Fibroblast of lung (primary cell): ENCODE measurements around the gene ZNF654. TPM values are rescaled to one million over a fixed set of nuclear protein-coding genes. Genes with fewer than 3 reads are reported as not detected.

Source experiments
- DNase-seq, 2 donors: peaks; one replicate each; pipeline versions ENCODE4 v3.0.0 to v3.0.0-alpha.2; 2010; ENCODE audit warnings: low read depth in 2 of 2
- H2AFZ ChIP-seq: 2 replicates; pipeline ENCODE4 v1.5.1; 2012; ENCODE audit warnings: low read length, control low read depth, inconsistent platforms
- H3K27ac ChIP-seq: 2 replicates; pipeline ENCODE4 v1.5.1; 2011; ENCODE audit warnings: low read length, control low read depth; ENCODE audit not compliant: insufficient read depth
- H3K27me3 ChIP-seq: 2 replicates; pipeline ENCODE4 v1.5.1; 2011; ENCODE audit warnings: mild to moderate bottlenecking, low read length; ENCODE audit not compliant: control insufficient read depth, insufficient read depth
- H3K36me3 ChIP-seq: 2 replicates; pipeline ENCODE4 v1.5.1; 2011; ENCODE audit warnings: low read length; ENCODE audit not compliant: control insufficient read depth, insufficient read depth
- H3K4me1 ChIP-seq: 2 replicates; pipeline ENCODE4 v1.5.1; 2011; ENCODE audit warnings: low read length; ENCODE audit not compliant: control insufficient read depth, insufficient read depth; ENCODE audit errors: extremely low read depth
- H3K4me2 ChIP-seq: 2 replicates; pipeline ENCODE4 v1.5.1; 2011; ENCODE audit warnings: low read length, control low read depth; ENCODE audit not compliant: insufficient read depth; ENCODE audit errors: extremely low read depth
- H3K4me3 ChIP-seq, 4 experiments: fragments of 200-600 bp in 1 of 4; sonication (generic) in 1 of 4; replicated peaks in 1 of 4; 2 replicates each; pipeline ENCODE4 v1.5.1; 2011 to 2016; ENCODE audit warnings: low read length in 4 of 4, low read depth in 3 of 4, mild to moderate bottlenecking in 3 of 4, control low read depth in 2 of 4, inconsistent platforms in 1 of 4, mixed read lengths in 1 of 4; ENCODE audit not compliant: insufficient read depth in 1 of 4; ENCODE audit errors: control extremely low read depth in 1 of 4
- H3K79me2 ChIP-seq: 2 replicates; pipeline ENCODE4 v1.5.1; 2012; ENCODE audit warnings: mild to moderate bottlenecking, low read length, inconsistent platforms; ENCODE audit not compliant: control insufficient read depth, insufficient read depth
- H3K9ac ChIP-seq: 2 replicates; pipeline ENCODE4 v1.5.1; 2011; ENCODE audit warnings: mild to moderate bottlenecking, low read length, control low read depth; ENCODE audit not compliant: insufficient read depth
- H3K9me3 ChIP-seq: 2 replicates; pipeline ENCODE4 v1.5.1; 2012; ENCODE audit warnings: low read depth, low read length; ENCODE audit not compliant: control insufficient read depth, insufficient read depth
- H4K20me1 ChIP-seq: 2 replicates; pipeline ENCODE4 v1.5.1; 2011; ENCODE audit warnings: low read length; ENCODE audit not compliant: control insufficient read depth, insufficient read depth; ENCODE audit errors: extremely low read depth
- CTCF ChIP-seq, 2 donors: IDR thresholded peaks in 1 of 2; conservative IDR thresholded peaks in 1 of 2; 1 replicate in 1 of 2; 2 replicates in 1 of 2; pipeline ENCODE4 v1.5.1; 2011 to 2012; ENCODE audit warnings: low read length in 2 of 2, control low read depth in 1 of 2, inconsistent platforms in 1 of 2, low read depth in 1 of 2, mild to moderate bottlenecking in 1 of 2
- EZH2 ChIP-seq: IDR thresholded peaks from 2 replicates; pipeline ENCODE4 v1.5.1; 2012; ENCODE audit warnings: low read length, control low read depth, mild to moderate bottlenecking; ENCODE audit errors: missing control alignments
- polyA plus RNA-seq, 2 donors: library from polyadenylated mRNA; depleted of rRNA in 1 of 2; stranded (reverse) in 1 of 2; unstranded in 1 of 2; fragments of >200 nt; gene quantifications; 2 replicates each; pipeline ENCODE4 v1.2.1, GENCODE V29; 2011 to 2012; ENCODE audit warnings: missing spikeins in 1 of 2
- total RNA-seq: library from RNA; depleted of rRNA; stranded (reverse); fragments of >200 nt; gene quantifications from 2 replicates; pipeline ENCODE4 v1.2.1, GENCODE V29; 2014

Gene ZNF654
- total and polyA plus RNA-seq, 2 donors (not counting 1 experiment from before 2014, with no cell fraction given) = 6.5 to 16.3 TPM

DNA sequence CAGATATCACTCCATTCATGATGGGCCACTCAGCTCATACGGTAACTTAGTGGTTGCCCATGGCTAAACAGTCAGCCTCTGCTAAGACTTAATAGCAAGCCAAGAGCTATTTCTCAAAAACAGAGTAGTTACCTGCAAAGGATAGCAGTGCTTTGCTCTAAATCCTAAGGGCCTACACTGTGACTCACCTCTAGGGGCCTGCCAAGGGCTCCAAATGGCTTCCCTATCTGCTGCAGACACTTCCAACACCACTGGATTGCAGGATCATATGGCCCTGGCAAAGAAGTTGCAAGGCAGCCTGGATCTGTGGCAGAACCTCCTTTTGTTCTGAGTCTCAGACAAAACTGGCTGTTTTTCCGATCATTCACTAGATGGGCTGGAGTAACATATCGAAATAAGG, 18.1 kb upstream of the ZNF654 start:
- Histone ChIP-seq H3K4me2 (no peak overlapping the region), H3K4me3 (no peak overlapping the region), H2AFZ (no peak overlapping the region), H3K9ac (no peak overlapping the region), H3K4me1 (no peaks in the 10 kb centered on the region), H3K36me3 (no peaks in the 10 kb centered on the region), H3K79me2 (no peaks in the 10 kb centered on the region), H3K9me3 (no peaks in the 10 kb centered on the region), H3K27me3 (no peaks in the 10 kb centered on the region), H3K27ac (no peak overlapping the region), H4K20me1 (no peaks in the 10 kb centered on the region)
- TF ChIP-seq EZH2 = no peak
- TF ChIP-seq CTCF (conservative IDR thresholded peaks at IDR 0.05 in 1 of 2, IDR thresholded peaks at IDR 0.05 in 1 of 2; ENCODE audit: low read depth in 1 of 2, low read length in 2 of 2) = no peak
- DNase-seq = no peak

DNA sequence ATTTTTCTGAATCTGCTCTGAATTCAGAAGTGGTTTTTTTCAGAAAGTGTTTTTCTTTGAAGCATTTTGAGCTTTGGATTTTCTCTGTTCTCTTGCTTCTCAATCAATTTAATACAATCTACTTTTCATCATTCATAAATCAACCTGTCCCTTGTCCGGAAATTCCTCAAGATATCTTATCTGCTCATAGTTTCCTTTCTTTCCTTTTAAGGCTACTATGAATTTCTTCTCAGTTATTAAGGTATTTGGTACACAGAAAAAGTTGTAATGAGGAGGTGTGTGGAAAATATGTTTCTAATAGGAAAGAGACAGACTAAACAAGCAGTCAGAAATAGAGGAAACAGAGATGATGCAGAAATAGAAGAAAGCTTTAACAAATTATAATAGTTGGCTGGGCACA, 14.6 kb upstream of the ZNF654 start:
- H3K9ac ChIP-seq = no peak overlapping the region
- no peaks in the 10 kb centered on the region for H3K4me1 ChIP-seq
- no peaks in the 10 kb centered on the region for H3K36me3 ChIP-seq
- H3K27me3 ChIP-seq = no peaks in the 10 kb centered on the region
- no peaks in the 10 kb centered on the region for H4K20me1 ChIP-seq
- no peak overlapping the region for H3K4me2 ChIP-seq
- no peak overlapping the region for H3K4me3 ChIP-seq
- no peak overlapping the region for H2AFZ ChIP-seq
- peak in 1 of 2 donors; percentile 34 for DNase-seq
- H3K27ac ChIP-seq = no peak overlapping the region
- no peaks in the 10 kb centered on the region for H3K79me2 ChIP-seq
- no peaks in the 10 kb centered on the region for H3K9me3 ChIP-seq
- TF ChIP-seq CTCF (conservative IDR thresholded peaks at IDR 0.05 in 1 of 2, IDR thresholded peaks at IDR 0.05 in 1 of 2; ENCODE audit: low read depth in 1 of 2, low read length in 2 of 2) (no peak), EZH2 (no peak)

DNA sequence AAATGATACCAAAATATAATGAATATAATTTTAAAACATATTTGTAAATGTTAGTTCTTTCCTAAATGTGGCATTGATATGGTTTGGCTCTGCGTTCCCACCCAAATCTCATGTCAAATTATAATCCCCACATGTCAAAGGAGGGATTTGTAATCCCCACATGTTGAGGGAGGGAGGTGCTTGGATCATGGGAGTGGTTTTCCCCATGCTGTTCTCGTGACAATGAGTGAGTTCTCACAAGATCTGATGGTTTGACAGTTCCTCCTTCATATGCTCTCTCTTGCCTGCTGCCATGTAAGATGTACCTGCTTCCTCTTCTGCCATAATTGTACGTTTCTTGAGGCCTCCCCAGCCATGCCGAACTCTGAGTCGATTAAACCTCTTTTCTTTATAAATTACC, 12.3 kb upstream of the ZNF654 start:
- H3K27me3 ChIP-seq = no peaks in the 10 kb centered on the region
- no peaks in the 10 kb centered on the region for H3K4me1 ChIP-seq
- no peaks in the 10 kb centered on the region for H3K36me3 ChIP-seq
- no peak overlapping the region for H3K4me2 ChIP-seq
- peak overlapping the region; percentile 80 for H2AFZ ChIP-seq
- H3K27ac ChIP-seq = no peak overlapping the region
- H3K4me3 ChIP-seq = no peak overlapping the region
- no peaks in the 10 kb centered on the region for H3K79me2 ChIP-seq
- TF ChIP-seq EZH2 (no peak), CTCF (conservative IDR thresholded peaks at IDR 0.05 in 1 of 2, IDR thresholded peaks at IDR 0.05 in 1 of 2; ENCODE audit: low read depth in 1 of 2, low read length in 2 of 2) (no peak)
- H3K9me3 ChIP-seq = no peaks in the 10 kb centered on the region
- H4K20me1 ChIP-seq = no peaks in the 10 kb centered on the region
- no peak for DNase-seq
- H3K9ac ChIP-seq = no peak overlapping the region
